HG03045 (cell line): Measurements from ENCODE around the gene CISTR.

Source experiments
- ATAC-seq: cut with Tn5 transposase; IDR thresholded peaks from one replicate; pipeline ENCODE4 v1.9.1; 2021; ENCODE audit warnings: mild to moderate bottlenecking, moderate library complexity; ENCODE audit not compliant: unreplicated experiment

CISTR gene

GRCh38 chr12:53744130-53744441 is 7.7 kb downstream of the CISTR start:
- no peak for ATAC-seq

- ATAC-seq: no peak
Measured at GRCh38 chr12:53743266-53744129, 8.3 kb downstream of the CISTR start.

GRCh38 chr12:53740130-53740491 is 11.7 kb downstream of the CISTR start:
- no peak for ATAC-seq

- ATAC-seq: no peak
Measured at GRCh38 chr12:53739214-53740129, 12.3 kb downstream of the CISTR start.

GRCh38 chr12:53738406-53739213 is 13.2 kb downstream of the CISTR start:
- no peak for ATAC-seq

- no peak for ATAC-seq
Measured at GRCh38 chr12:53737951-53738405, 13.8 kb downstream of the CISTR start.

- no peak for ATAC-seq
Measured at GRCh38 chr12:53737093-53737808, 14.5 kb downstream of the CISTR start.

GRCh38 chr12:53736592-53736991 is 15.2 kb downstream of the CISTR start:
- no peak for ATAC-seq

GRCh38 chr12:53735556-53735955 is 16.2 kb downstream of the CISTR start:
- no peak for ATAC-seq

- no peak for ATAC-seq
Measured at GRCh38 chr12:53734425-53734824, 17.4 kb downstream of the CISTR start.

GRCh38 chr12:53733807-53734200 is 18.0 kb downstream of the CISTR start:
- ATAC-seq: no peak

GRCh38 chr12:53733051-53733806 is 18.6 kb downstream of the CISTR start:
- no peak for ATAC-seq

- ATAC-seq: no peak
Measured at GRCh38 chr12:53729644-53730043, 22.1 kb downstream of the CISTR start.

GRCh38 chr12:53728206-53728605 is 23.6 kb downstream of the CISTR start:
- ATAC-seq: no peak

GRCh38 chr12:53727310-53728041 is 24.3 kb downstream of the CISTR start, which contains the start of gene CALCOCO1:
CALCOCO1 (minus strand) TSS chr12:53727452; CDS start chr12:53725242, 2,210 bp downstream.
- peak; percentile 99 for ATAC-seq

- ATAC-seq: no peak
Measured at GRCh38 chr12:53726946-53727309, 24.9 kb downstream of the CISTR start.

GRCh38 chr12:53726341-53726740 is 25.4 kb downstream of the CISTR start:
- no peak for ATAC-seq

GRCh38 chr12:53725824-53726223 is 26.0 kb downstream of the CISTR start:
- ATAC-seq: no peak

- ATAC-seq: no peak
Measured at GRCh38 chr12:53722450-53723041, 29.2 kb downstream of the CISTR start.
